Measurements from ENCODE around the gene MT1M.

MT1M gene

DNA sequence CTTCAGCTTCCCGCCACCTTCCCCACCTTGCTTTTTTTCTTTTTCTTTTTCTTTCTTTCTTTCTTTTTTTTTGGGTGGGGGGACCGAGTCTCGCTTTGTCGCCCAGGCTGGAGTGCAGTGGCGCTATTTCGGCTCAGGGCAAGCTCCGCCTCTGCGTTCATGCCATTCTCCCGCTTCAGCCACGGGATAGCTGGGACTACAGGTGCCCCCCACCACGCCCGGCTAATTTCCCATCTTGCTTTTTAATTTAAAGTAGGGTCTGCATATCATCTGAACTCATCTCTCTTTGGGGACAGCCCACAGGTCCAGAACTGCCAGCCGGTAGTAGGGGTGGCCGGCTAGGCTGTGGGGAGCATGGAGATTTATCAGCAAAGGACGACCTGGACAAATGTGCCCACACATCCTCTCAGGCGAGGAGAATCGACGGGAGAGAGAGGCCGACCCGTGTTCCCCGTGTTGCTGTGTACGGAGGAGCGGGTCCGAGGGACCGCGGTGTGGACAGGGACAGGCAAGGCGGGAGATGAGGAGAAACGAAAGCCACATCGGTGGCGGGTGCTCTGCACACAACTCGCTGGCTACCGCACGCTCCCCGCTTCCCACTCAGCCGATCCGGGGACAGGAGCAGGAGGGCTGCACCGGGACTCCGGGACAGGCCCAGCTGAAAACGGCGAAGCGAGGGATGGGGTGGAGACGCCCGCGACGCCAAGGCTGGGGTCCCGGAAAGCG, 2.4 kb downstream of the MT1M start:
- no peak overlapping the region for H3K27ac ChIP-seq (ENCODE audit: low read depth, low read length)
- peaks cover 0 to 10% (median 2%) of the 10 kb centered on the region in 5 donors for H3K27me3 ChIP-seq (ENCODE audit: control insufficient read depth in 5 of 5, insufficient read depth in 4 of 5, low read length in 5 of 5)
- peaks cover 4 to 53% (median 37%) of the 10 kb centered on the region in 5 donors for H3K4me1 ChIP-seq (ENCODE audit: control insufficient read depth in 5 of 5, insufficient read depth in 5 of 5, low read length in 5 of 5)
- peak overlapping the region in 1 of 5 donors; percentile 26 for H3K4me3 ChIP-seq (ENCODE audit: low read depth in 1 of 5, low read length in 5 of 5)
- H3K36me3 ChIP-seq (ENCODE audit: control insufficient read depth in 5 of 5, insufficient read depth in 5 of 5, low read length in 5 of 5), result no peaks in the 10 kb centered on the region
- H3K9me3 ChIP-seq (ENCODE audit: control insufficient read depth in 5 of 5, low read length in 5 of 5), result no peaks in the 10 kb centered on the region
- no peak overlapping the region for H3K9ac ChIP-seq (ENCODE audit: low read length in 5 of 5)

DNA sequence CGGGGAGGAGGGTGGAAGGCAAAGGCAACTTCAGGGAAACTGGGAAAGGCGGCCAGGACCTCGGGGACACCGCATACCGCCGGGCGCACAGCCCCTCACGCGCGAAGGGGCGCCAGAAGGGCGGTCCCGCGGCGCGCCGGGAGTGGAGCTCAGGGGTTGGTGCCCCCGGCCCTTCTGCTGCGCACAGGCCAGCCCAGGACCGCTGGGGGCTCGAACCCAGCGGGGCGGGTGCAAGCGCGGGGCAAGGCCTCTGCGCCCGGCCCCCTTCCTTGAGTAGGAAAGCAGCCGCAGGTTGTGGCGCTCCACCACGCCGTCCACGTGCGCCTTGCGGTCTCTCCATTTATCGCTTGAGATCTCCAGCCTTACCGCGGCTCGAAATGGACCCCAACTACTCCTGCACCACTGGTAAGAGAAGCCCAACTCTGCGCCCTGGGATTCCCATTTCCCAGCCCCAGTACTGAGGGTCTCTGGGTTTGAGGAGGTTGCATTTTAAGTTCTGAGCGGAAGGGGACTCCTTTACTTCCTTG, 3.0 kb downstream of the MT1M start:
- Histone ChIP-seq H3K27ac (ENCODE audit: low read depth, low read length) (no peak overlapping the region), H3K27me3 (ENCODE audit: control insufficient read depth in 5 of 5, insufficient read depth in 4 of 5, low read length in 5 of 5) (peaks cover 0 to 10% (median 2%) of the 10 kb centered on the region in 5 donors)

DNA sequence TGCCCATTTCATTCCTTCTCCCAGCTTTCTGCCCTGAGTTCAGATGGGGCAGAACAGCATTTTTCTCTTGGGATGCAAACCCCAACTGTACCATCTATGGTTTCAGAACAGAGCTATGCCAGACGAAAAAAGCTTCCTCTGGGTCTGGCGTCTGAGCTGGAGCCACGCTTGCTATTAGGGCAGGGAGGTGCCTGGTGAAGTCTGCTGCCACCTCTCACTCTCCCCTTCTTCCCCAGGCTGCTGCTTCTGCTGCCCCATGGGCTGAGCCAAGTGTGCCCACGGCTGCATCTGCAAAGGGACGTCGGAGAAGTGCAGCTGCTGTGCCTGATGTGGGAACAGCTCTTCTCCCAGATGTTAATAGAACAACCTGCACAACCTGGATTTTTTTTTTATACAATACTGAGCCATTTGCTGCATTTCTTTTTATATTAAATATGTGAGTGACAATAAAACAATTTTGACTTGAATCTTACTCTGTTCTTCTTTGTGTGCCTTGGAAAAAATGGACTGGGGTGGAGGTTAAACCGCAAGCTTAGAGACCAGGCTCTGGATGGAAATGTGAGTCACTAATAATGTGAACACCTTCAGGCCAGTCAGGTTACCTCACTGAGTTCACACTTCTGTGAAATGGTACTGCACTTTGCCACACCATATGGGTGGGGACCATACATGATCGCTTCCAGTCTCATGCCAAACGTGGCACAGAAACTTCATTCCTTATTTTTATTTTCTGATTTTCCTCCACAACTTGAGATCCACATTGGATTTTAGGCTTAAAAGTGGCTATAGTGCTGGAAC, 4.4 kb downstream of the MT1M start:
- Histone ChIP-seq H3K9me3 (ENCODE audit: control insufficient read depth in 5 of 5, low read length in 5 of 5) (no peaks in the 10 kb centered on the region), H3K4me3 (ENCODE audit: low read depth in 1 of 5, low read length in 5 of 5) (no peak overlapping the region), H3K36me3 (ENCODE audit: control insufficient read depth in 5 of 5, insufficient read depth in 5 of 5, low read length in 5 of 5) (no peaks in the 10 kb centered on the region), H3K9ac (ENCODE audit: low read length in 5 of 5) (no peak overlapping the region), H3K27ac (ENCODE audit: low read depth, low read length) (no peak overlapping the region), H3K4me1 (ENCODE audit: control insufficient read depth in 5 of 5, insufficient read depth in 5 of 5, low read length in 5 of 5) (peaks cover 4 to 48% (median 32%) of the 10 kb centered on the region in 5 donors), H3K27me3 (ENCODE audit: control insufficient read depth in 5 of 5, insufficient read depth in 4 of 5, low read length in 5 of 5) (peaks cover 0 to 10% (median 2%) of the 10 kb centered on the region in 5 donors)

More for the DNA sequence above, 3.0 kb downstream of the MT1M start:
- Histone ChIP-seq H3K9me3 (ENCODE audit: control insufficient read depth in 5 of 5, low read length in 5 of 5) (no peaks in the 10 kb centered on the region), H3K4me1 (ENCODE audit: control insufficient read depth in 5 of 5, insufficient read depth in 5 of 5, low read length in 5 of 5) (peaks cover 4 to 54% (median 37%) of the 10 kb centered on the region in 5 donors), H3K36me3 (ENCODE audit: control insufficient read depth in 5 of 5, insufficient read depth in 5 of 5, low read length in 5 of 5) (no peaks in the 10 kb centered on the region), H3K4me3 (ENCODE audit: low read depth in 1 of 5, low read length in 5 of 5) (no peak overlapping the region), H3K9ac (ENCODE audit: low read length in 5 of 5) (no peak overlapping the region)

DNA sequence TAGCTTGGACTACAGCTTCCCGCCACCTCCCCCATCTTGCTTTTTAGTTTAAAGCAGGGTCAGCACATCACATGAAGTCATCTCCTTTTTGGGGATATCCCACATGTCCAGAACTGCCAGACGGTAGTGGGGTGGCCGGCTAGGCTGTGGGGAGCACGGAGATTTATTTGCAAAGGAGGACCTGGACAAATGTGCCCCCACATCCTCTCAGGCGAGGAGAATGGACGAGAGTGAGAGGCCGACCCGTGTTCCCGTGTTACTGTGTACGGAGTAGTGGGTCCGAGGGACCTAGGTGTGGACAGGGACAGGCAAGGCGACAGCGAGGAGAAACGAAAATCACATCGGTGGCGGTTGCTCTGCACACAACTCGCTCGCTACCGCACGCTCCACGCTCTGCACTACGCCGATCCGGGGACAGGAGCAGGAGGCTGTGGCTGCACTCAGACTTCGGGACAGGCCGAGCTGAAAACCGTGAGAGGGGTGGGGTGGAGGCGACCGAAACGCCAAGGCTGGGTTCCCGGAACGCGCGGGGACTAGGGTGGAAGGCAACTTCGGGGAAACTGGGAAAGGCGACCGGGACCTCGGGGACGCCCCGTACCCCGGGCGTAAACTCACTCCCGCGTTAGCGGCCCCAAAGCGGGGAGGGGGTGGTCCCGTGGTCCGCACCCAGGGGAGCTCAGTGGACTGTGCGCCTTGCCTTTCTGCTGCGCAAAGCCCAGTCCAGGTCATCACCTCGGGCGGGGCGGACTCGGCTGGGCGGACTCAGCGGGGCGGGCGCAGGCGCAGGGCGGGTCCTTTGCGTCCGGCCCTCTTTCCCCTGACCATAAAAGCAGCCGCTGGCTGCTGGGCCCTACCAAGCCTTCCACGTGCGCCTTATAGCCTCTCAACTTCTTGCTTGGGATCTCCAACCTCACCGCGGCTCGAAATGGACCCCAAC, 5.6 kb downstream of the MT1M start, which contains the start of gene MT1A:
Gene MT1A (plus strand): TSS at position 853 of the 937 bp plus-strand sequence. CDS start 73 bp downstream, at position 926.
- peak within 1 kb of the TSS; percentile 33 to 75 (median 70) for H3K4me3 ChIP-seq (ENCODE audit: low read depth in 1 of 5, low read length in 5 of 5)
- H3K9me3 ChIP-seq (ENCODE audit: control insufficient read depth in 5 of 5, low read length in 5 of 5), result no peaks in the 10 kb centered on the region
- peak within 1 kb of the TSS in 4 of 5 donors; percentile 9 to 66 (median 42) for H3K9ac ChIP-seq (ENCODE audit: low read length in 5 of 5)
- H3K27me3 ChIP-seq (ENCODE audit: control insufficient read depth in 5 of 5, insufficient read depth in 4 of 5, low read length in 5 of 5), result peaks cover 0 to 10% (median 2%) of the 10 kb centered on the region in 5 donors
- peak within 1 kb of the TSS; percentile 44 for H3K27ac ChIP-seq (ENCODE audit: low read depth, low read length)
- peaks cover 2 to 43% (median 29%) of the 10 kb centered on the region in 5 donors for H3K4me1 ChIP-seq (ENCODE audit: control insufficient read depth in 5 of 5, insufficient read depth in 5 of 5, low read length in 5 of 5)
- no peaks in the 10 kb centered on the region for H3K36me3 ChIP-seq (ENCODE audit: control insufficient read depth in 5 of 5, insufficient read depth in 5 of 5, low read length in 5 of 5)

DNA sequence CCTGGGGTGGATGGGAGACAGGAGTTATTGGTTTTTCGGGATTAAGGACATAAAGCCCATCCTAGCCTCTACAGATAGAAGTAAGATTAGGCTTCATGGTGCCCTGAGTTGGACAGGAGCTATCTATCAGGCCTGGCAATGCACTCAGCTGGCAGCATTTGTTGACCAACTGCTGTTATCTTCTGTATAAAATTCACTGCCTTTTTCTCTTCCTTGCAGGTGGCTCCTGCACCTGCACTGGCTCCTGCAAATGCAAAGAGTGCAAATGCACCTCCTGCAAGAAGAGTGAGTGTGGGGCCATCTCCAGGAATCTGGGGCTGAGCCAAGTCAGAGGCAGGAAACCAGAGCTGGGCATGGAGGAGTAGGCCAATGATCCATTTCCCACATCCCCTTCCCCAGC, 6.6 kb downstream of the MT1M start:
- Histone ChIP-seq H3K4me1 (ENCODE audit: control insufficient read depth in 5 of 5, insufficient read depth in 5 of 5, low read length in 5 of 5) (peaks cover 2 to 46% (median 32%) of the 10 kb centered on the region in 5 donors), H3K9me3 (ENCODE audit: control insufficient read depth in 5 of 5, low read length in 5 of 5) (no peaks in the 10 kb centered on the region), H3K9ac (ENCODE audit: low read length in 5 of 5) (peak overlapping the region in 2 of 5 donors; percentile 9 to 16), H3K4me3 (ENCODE audit: low read depth in 1 of 5, low read length in 5 of 5) (peak overlapping the region; percentile 33 to 71 (median 69)), H3K27me3 (ENCODE audit: control insufficient read depth in 5 of 5, insufficient read depth in 4 of 5, low read length in 5 of 5) (peaks cover 0 to 10% (median 5%) of the 10 kb centered on the region in 5 donors), H3K27ac (ENCODE audit: low read depth, low read length) (peak overlapping the region; percentile 44), H3K36me3 (ENCODE audit: control insufficient read depth in 5 of 5, insufficient read depth in 5 of 5, low read length in 5 of 5) (no peaks in the 10 kb centered on the region)

DNA sequence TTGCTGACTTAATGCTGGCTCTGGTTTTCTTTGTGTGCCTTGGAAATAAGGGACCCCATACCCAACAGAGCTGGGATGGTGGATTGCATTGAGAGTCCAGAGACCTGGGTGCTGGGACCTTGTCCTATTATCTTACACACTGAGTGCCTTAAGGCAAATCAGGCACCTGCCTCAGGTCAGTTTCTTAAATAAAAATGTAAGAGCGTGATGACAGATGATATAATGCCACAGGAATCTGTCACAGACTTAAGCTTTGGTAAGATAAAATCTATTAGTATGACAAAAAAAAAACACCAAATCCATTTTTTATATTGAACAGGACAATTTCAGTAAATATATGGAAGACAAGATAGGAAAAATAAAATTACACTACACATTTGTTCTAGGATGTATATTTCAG, 7.6 kb downstream of the MT1M start:
- Histone ChIP-seq H3K9ac (ENCODE audit: low read length in 5 of 5) (no peak overlapping the region), H3K9me3 (ENCODE audit: control insufficient read depth in 5 of 5, low read length in 5 of 5) (no peaks in the 10 kb centered on the region), H3K27ac (ENCODE audit: low read depth, low read length) (no peak overlapping the region), H3K4me3 (ENCODE audit: low read depth in 1 of 5, low read length in 5 of 5) (no peak overlapping the region), H3K4me1 (ENCODE audit: control insufficient read depth in 5 of 5, insufficient read depth in 5 of 5, low read length in 5 of 5) (peaks cover 2 to 44% (median 33%) of the 10 kb centered on the region in 5 donors), H3K27me3 (ENCODE audit: control insufficient read depth in 5 of 5, insufficient read depth in 4 of 5, low read length in 5 of 5) (peaks cover 0 to 5% (median 1%) of the 10 kb centered on the region in 5 donors), H3K36me3 (ENCODE audit: control insufficient read depth in 5 of 5, insufficient read depth in 5 of 5, low read length in 5 of 5) (no peaks in the 10 kb centered on the region)

DNA sequence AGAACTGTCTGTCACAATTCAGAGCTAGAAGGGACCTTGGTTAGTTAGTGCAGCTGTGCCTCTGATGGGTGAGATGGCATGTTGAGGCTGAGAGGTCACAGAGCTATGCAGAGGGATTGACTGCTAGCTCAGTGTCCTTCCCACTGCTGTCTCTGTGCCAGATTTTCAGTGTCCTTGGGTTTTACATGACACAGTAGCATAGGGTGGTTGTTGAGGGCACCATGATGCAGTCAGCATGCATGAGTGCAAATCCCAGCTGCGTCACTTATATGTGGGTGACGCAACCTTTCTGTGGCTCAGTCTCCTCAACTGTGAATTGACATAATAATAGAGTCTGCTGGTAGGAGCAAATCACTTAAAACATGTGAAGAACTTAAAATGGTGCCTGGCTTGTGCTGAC, 8.7 kb downstream of the MT1M start:
- no peak overlapping the region for H3K4me3 ChIP-seq (ENCODE audit: low read depth in 1 of 5, low read length in 5 of 5)
- no peak overlapping the region for H3K9ac ChIP-seq (ENCODE audit: low read length in 5 of 5)
- H3K36me3 ChIP-seq (ENCODE audit: control insufficient read depth in 5 of 5, insufficient read depth in 5 of 5, low read length in 5 of 5), result no peaks in the 10 kb centered on the region
- H3K4me1 ChIP-seq (ENCODE audit: control insufficient read depth in 5 of 5, insufficient read depth in 5 of 5, low read length in 5 of 5), result peaks cover 2 to 39% (median 33%) of the 10 kb centered on the region in 5 donors
- no peaks in the 10 kb centered on the region for H3K9me3 ChIP-seq (ENCODE audit: control insufficient read depth in 5 of 5, low read length in 5 of 5)
- no peak overlapping the region for H3K27ac ChIP-seq (ENCODE audit: low read depth, low read length)
- H3K27me3 ChIP-seq (ENCODE audit: control insufficient read depth in 5 of 5, insufficient read depth in 4 of 5, low read length in 5 of 5), result peaks cover 0 to 3% (median 0%) of the 10 kb centered on the region in 5 donors

DNA sequence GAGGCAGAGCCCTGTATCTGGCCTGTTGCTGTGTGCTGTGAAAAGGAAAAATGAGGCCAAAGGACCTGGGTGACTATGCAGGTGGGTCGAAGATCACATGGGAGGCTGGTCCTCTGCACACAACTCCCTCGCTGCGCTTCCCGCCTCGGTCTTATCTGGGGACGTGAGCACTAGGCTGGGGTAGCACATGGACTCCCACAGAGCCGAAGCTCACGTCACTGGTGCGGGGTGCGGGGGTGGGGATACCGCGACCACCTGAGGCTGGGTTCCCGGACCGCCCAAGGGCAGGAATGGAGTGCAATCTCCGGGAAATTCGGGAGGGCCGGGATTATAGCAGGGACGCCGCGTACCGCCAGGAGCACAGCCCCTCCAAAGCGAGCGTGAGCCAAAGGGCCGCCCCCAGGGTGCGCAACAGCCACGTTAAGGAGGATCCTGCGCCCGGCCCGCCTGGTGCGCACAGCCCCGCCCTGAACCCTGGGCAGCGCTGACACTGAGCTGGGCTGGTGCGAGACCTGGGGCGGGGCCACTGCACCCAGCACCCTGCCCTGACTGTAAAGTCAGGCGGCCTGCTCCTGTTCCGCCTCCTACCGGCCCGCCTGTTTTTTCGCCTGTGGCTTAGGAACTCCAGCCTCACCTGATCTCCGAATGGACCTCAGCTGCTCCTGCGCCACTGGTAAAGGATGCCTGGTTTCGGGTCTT, 10.8 kb downstream of the MT1M start:
- Histone ChIP-seq H3K9ac (ENCODE audit: low read length in 5 of 5) (peak overlapping the region in 3 of 5 donors; percentile 32 to 64 (median 44)), H3K27ac (ENCODE audit: low read depth, low read length) (no peak overlapping the region), H3K27me3 (ENCODE audit: control insufficient read depth in 5 of 5, insufficient read depth in 4 of 5, low read length in 5 of 5) (peaks cover 0 to 5% (median 3%) of the 10 kb centered on the region in 5 donors), H3K9me3 (ENCODE audit: control insufficient read depth in 5 of 5, low read length in 5 of 5) (no peaks in the 10 kb centered on the region), H3K4me1 (ENCODE audit: control insufficient read depth in 5 of 5, insufficient read depth in 5 of 5, low read length in 5 of 5) (peaks cover 2 to 42% (median 33%) of the 10 kb centered on the region in 5 donors), H3K4me3 (ENCODE audit: low read depth in 1 of 5, low read length in 5 of 5) (peak overlapping the region; percentile 21 to 60 (median 48)), H3K36me3 (ENCODE audit: control insufficient read depth in 5 of 5, insufficient read depth in 5 of 5, low read length in 5 of 5) (no peaks in the 10 kb centered on the region)

DNA sequence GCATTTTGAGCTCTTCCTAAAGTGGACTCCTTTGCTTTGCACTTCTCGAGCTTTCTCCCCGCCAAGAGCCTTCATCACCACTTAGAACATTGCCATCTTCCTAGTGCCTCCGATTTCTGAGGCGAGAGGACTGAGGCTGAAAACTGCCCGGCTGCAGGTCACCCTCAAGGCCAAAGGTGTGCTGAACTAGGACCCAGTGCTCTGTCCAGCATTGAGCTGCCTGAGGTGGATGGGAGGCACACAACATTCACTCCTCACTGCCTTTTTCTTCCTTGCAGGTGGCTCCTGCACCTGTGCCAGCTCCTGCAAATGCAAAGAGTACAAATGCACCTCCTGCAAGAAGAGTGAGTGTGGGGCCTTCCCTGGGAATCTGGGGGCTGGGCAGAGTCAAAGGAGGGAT, 11.4 kb downstream of the MT1M start:
- Histone ChIP-seq H3K9me3 (ENCODE audit: control insufficient read depth in 5 of 5, low read length in 5 of 5) (no peaks in the 10 kb centered on the region), H3K36me3 (ENCODE audit: control insufficient read depth in 5 of 5, insufficient read depth in 5 of 5, low read length in 5 of 5) (no peaks in the 10 kb centered on the region), H3K9ac (ENCODE audit: low read length in 5 of 5) (peak overlapping the region in 2 of 5 donors; percentile 44 to 64), H3K4me3 (ENCODE audit: low read depth in 1 of 5, low read length in 5 of 5) (peak overlapping the region; percentile 21 to 60 (median 47)), H3K27ac (ENCODE audit: low read depth, low read length) (no peak overlapping the region), H3K4me1 (ENCODE audit: control insufficient read depth in 5 of 5, insufficient read depth in 5 of 5, low read length in 5 of 5) (peaks cover 0 to 40% (median 29%) of the 10 kb centered on the region in 5 donors), H3K27me3 (ENCODE audit: control insufficient read depth in 5 of 5, insufficient read depth in 4 of 5, low read length in 5 of 5) (peaks cover 0 to 6% (median 3%) of the 10 kb centered on the region in 5 donors)
